Vagina (tissue), 2 donors: ENCODE data around the gene NPTXR. TPM values are rescaled to one million over a fixed set of nuclear protein-coding genes. Genes with fewer than 3 reads are reported as not detected.

Source experiments
- DNase-seq, 2 donors: peaks; one replicate each; pipeline ENCODE4 v3.0.0-alpha.2; 2017; ENCODE audit errors: extremely low spot score in 2 of 2
- H3K27ac ChIP-seq: fragments of 200-600 bp; sonication (generic); one replicate; pipeline ENCODE4 v1.5.1; 2019
- H3K27me3 ChIP-seq: fragments of 200-600 bp; sonication (generic); one replicate; pipeline ENCODE4 v1.5.1; 2019
- H3K36me3 ChIP-seq, 2 donors: fragments of 200-600 bp; sonication (generic); one replicate each; pipeline ENCODE4 v1.5.1; 2017 to 2019
- H3K4me1 ChIP-seq: fragments of 200-600 bp; sonication (generic); one replicate; pipeline ENCODE4 v1.5.1; 2019
- H3K4me3 ChIP-seq, 2 donors: fragments of 200-600 bp; sonication (generic); 1 replicate in 1 of 2; 2 replicates in 1 of 2; pipeline ENCODE4 v1.5.1; 2016 to 2019
- H3K9me3 ChIP-seq: fragments of 200-600 bp; sonication (generic); one replicate; pipeline ENCODE4 v1.5.1; 2019
- POLR2A ChIP-seq, 2 donors: fragments of 450-650 bp; IDR thresholded peaks; one replicate each; pipeline ENCODE4 v1.6.1; 2017; ENCODE audit warnings: antibody characterized with exemption in 2 of 2, mild to moderate bottlenecking in 2 of 2, moderate library complexity in 2 of 2
- POLR2AphosphoS5 ChIP-seq, 2 donors: sonication (generic); formaldehyde crosslinking; IDR thresholded peaks; one replicate each; pipeline ENCODE4 v1.9.0; 2017; ENCODE audit warnings: antibody characterized with exemption in 2 of 2, mild to moderate bottlenecking in 2 of 2, low read depth in 1 of 2; ENCODE audit not compliant: insufficient read depth in 1 of 2
- intact Hi-C: fragments of 100-400 bp; cut with DNase I; formaldehyde crosslinking; loops from one replicate; pipeline ENCODE4 v1.15.1; 2023
- total RNA-seq: library from RNA; depleted of rRNA; stranded (reverse); fragments of >200 nt; gene quantifications from one replicate; pipeline ENCODE4 v1.2.3, GENCODE V29; 2016
- TF ChIP-seq, protein P1 (sequence below), 3 experiments: fragments of 450-650 bp in 2 of 3; fragments of 200-600 bp in 1 of 3; sonication (generic) in 1 of 3; IDR thresholded peaks; one replicate each; pipeline ENCODE4 v1.5.1; 2017 to 2019; ENCODE audit warnings: antibody characterized with exemption in 3 of 3, mild to moderate bottlenecking in 2 of 3, moderate library complexity in 2 of 3

The NPTXR gene
- total RNA-seq, 1 donor from 2014 or later: 9.3 TPM

DNA sequence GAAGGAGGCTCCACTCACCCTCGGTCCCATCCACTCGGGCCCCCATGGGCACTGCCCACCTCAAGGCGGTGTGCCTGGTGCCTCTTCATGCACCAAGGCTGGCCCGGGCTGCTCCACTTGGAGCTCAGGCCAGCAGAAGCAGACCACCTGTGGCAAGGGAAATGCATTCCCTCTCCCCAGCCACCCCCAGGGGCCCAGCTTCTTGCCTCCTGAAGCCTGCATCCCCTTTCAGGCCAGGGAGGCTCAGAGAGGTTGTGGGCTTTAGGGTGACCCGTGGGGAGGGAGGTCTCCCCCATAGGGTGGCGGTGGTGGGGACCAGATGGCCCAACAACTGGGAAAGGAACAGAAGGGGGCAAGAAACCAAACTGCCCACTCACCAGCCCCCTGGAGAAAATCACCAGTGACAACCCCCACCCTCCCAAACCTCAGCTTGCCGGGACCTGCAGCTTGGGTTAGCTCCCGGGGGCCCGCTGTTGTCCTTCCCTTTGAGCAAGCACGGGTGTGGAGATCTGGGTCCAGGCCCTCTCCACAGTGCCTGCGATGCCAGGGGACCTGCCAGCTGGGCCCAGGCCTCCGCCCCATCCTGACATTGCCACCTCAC is 19.8 kb upstream of the NPTXR start:
- TF ChIP-seq, protein P1, sequence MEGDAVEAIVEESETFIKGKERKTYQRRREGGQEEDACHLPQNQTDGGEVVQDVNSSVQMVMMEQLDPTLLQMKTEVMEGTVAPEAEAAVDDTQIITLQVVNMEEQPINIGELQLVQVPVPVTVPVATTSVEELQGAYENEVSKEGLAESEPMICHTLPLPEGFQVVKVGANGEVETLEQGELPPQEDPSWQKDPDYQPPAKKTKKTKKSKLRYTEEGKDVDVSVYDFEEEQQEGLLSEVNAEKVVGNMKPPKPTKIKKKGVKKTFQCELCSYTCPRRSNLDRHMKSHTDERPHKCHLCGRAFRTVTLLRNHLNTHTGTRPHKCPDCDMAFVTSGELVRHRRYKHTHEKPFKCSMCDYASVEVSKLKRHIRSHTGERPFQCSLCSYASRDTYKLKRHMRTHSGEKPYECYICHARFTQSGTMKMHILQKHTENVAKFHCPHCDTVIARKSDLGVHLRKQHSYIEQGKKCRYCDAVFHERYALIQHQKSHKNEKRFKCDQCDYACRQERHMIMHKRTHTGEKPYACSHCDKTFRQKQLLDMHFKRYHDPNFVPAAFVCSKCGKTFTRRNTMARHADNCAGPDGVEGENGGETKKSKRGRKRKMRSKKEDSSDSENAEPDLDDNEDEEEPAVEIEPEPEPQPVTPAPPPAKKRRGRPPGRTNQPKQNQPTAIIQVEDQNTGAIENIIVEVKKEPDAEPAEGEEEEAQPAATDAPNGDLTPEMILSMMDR (IDR thresholded peaks at IDR 0.05): no peak
- TF ChIP-seq POLR2AphosphoS5 (IDR thresholded peaks at IDR 0.05; ENCODE audit: insufficient read depth in 1 of 2, low read depth in 1 of 2) (no peak), POLR2A (IDR thresholded peaks at IDR 0.05) (no peak)
- Histone ChIP-seq H3K4me1 (peaks cover 59% of the 10 kb centered on the region), H3K27me3 (no peaks in the 10 kb centered on the region), H3K9me3 (no peaks in the 10 kb centered on the region), H3K4me3 (no peak overlapping the region), H3K36me3 (peaks cover 0 to 23% of the 10 kb centered on the region in 2 donors), H3K27ac (no peak overlapping the region)
- intact Hi-C loops: loop anchor here (10.0 kb wide), 2 partner anchors 99 to 451 kb away; partner anchors contain the start of gene RPL3
- DNase-seq: no peak

DNA sequence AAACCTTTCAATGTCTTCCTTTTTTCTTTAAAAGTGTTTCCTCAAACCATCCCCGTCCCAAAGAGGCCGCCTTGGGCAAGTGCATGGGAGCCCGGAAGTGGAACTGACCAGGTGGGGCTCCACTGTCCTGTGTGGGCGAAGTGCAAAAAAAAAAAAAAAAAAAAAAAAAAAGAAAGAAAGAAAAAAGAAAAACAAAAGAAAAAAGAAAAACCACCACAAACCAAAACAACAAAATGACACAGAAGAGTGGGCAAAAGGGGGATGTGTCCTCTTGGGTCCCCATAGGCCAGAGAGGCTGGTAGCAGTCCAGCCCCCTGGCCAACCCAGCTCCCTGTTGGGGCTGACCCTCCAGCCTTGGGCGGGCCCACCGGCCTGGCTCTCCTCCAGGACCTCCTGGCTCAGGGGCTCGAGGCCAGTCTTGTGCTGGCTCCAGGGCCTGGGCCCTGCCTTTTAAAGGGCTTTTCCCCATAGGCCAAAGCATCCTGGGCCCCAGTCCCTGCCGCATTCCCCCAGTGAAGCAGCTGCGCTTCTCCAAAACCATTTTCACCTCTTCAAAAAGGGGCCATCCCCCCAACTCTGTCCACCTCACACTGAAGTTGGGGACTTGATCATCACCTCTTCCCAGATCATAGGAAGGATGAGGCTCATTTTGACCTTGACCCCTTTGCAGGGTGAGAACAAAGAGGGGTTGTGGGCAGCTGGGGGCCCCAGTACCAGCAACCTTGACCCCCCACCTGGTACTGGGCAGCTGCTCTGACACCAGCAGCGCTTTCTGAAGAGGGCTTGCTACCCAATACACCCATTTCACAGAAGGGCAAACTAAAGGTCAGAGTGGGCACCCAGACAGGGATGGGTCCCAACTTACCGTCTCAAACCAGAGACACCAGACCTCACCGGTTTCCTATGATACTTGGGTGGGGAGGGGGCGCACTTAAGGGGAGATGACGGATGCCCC is 18.8 kb upstream of the NPTXR start:
- no peaks in the 10 kb centered on the region for H3K9me3 ChIP-seq
- H3K4me3 ChIP-seq: no peak overlapping the region
- peaks cover 0 to 16% of the 10 kb centered on the region in 2 donors for H3K36me3 ChIP-seq
- DNase-seq: no peak
- no peaks in the 10 kb centered on the region for H3K27me3 ChIP-seq
- H3K4me1 ChIP-seq: peaks cover 50% of the 10 kb centered on the region
- TF ChIP-seq POLR2A (IDR thresholded peaks at IDR 0.05) (no peak), POLR2AphosphoS5 (IDR thresholded peaks at IDR 0.05; ENCODE audit: insufficient read depth in 1 of 2, low read depth in 1 of 2) (peak in 1 of 2 donors; percentile 19)
- TF ChIP-seq, protein P1 (IDR thresholded peaks at IDR 0.05): no peak
- no peak overlapping the region for H3K27ac ChIP-seq
- intact Hi-C loops: loop anchor here (10.0 kb wide), 2 partner anchors 98 to 452 kb away; partner anchors contain the start of gene RPL3

DNA sequence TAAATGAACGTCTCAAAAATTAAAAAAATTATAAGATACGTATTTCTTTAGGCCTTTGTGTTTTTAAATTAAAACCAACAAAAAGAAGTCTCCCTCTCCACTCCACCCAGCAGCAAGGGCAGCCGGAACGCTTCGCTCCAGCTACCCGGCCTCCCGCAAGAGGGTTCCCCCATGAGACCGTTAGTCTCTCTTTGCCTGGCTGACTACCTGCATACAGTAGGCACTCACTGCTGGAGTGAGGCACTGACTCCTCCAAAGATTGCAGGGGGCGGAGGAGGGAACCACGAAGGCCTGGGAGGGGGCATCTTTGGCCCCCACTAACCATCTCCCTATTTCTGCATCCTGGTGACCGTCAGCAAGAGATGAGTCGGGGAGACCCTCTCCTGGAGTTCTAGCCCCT is 18.1 kb upstream of the NPTXR start:
- no peak for TF ChIP-seq POLR2AphosphoS5 (IDR thresholded peaks at IDR 0.05; ENCODE audit: insufficient read depth in 1 of 2, low read depth in 1 of 2)
- no peak for TF ChIP-seq POLR2A (IDR thresholded peaks at IDR 0.05)
- TF ChIP-seq, protein P1 (IDR thresholded peaks at IDR 0.05): no peak
- DNase-seq: no peak
- intact Hi-C loops: loop anchor here (10.0 kb wide), 2 partner anchors 97 to 453 kb away; partner anchors contain the start of gene RPL3
- Histone ChIP-seq H3K27me3 (no peaks in the 10 kb centered on the region), H3K9me3 (no peaks in the 10 kb centered on the region), H3K27ac (no peak overlapping the region), H3K4me1 (peaks cover 46% of the 10 kb centered on the region), H3K4me3 (no peak overlapping the region), H3K36me3 (peaks cover 0 to 13% of the 10 kb centered on the region in 2 donors)

DNA sequence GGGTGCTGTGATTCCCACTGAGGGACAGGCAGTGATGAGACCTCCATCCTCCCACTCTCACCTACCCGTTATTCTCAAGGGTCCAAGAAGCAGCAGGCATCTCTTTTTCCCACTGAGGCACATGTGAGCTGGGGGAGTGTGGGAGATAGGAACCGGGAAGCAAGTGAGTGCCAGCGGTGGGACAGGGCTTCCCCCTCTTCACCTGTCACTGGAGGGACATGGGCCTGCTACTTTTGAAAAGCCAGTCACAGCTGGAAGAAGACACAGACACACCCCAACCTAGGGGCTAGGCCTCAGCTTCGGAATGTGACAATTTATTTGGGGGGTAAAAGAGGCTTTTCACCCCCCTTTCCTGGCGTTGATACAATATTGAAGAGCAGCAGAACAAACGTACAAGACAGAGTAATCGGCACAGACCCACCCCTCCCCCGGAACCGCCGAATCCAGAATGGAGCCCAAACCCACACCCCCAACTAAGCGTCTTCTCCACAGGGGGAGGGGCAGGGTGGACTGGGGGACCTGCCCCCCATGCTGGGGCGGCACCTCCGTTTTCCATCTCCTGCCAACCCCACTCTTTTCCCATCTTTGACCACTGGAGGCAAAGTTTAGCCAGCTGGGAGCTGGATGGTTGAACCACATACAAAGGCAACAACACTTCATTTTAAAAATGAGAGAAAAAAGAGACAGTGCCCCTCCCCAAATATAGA is 17.5 kb upstream of the NPTXR start:
- Histone ChIP-seq H3K36me3 (peaks cover 0 to 7% of the 10 kb centered on the region in 2 donors), H3K4me3 (no peak overlapping the region), H3K27me3 (no peaks in the 10 kb centered on the region), H3K9me3 (no peaks in the 10 kb centered on the region), H3K4me1 (peaks cover 46% of the 10 kb centered on the region), H3K27ac (no peak overlapping the region)
- no peak for DNase-seq
- TF ChIP-seq POLR2AphosphoS5 (IDR thresholded peaks at IDR 0.05; ENCODE audit: insufficient read depth in 1 of 2, low read depth in 1 of 2): no peak
- TF ChIP-seq, protein P1 (IDR thresholded peaks at IDR 0.05): no peak
- no peak for TF ChIP-seq POLR2A (IDR thresholded peaks at IDR 0.05)
- intact Hi-C loops: loop anchor here (10.0 kb wide), 2 partner anchors 97 to 453 kb away; partner anchors contain the start of gene RPL3
